ENCODE measurements around the gene MYL11. TPM values are rescaled to one million over a fixed set of nuclear protein-coding genes. Genes with fewer than 3 reads are reported as not detected.

MYL11 gene
- total RNA-seq, 4 donors from 2014 or later: 6.3 TPM; not detected in 3

DNA sequence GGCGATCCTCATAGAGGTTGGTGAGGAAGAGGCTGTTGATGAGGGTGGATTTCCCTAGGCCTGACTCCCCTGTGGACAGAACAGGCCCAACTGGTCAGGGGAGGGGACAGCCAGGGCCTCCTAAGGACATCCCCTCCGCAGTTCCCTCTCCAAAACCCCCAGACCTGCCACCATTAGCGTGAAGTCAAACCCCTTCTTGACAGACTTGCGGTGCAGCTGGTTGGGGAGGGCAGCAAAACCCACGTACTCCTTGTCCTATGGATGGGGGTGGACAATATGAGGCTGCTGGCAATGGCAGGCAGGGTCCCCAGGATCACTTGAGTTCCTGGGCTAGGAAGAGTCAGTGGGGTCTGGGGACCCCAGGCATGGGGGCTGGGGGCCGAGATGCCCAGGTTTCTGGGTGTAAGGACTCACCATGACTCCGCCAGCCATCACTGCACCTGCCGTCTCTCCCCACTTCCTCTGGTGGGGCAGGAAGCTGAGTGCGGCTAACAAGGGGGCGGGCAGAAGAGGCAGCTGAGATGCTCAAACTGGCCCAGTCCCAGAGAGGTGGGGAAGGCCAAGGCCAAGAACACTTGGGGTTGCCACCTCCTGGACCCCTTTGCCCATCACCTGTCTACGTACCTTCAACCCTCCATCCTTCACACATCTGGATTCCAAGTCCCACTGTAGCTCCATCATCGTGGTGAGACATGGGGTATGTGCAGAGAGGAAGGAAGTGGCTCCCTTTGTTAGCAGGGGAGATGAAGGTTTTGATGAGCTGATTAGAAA is 7.7 kb downstream of the MYL11 start, which contains the start of gene SEPTIN1:
TSS of gene SEPTIN1 (minus strand) at position 451 of the 771 bp plus-strand sequence. CDS start at position 432, 19 bp downstream.
- intact Hi-C loops (cut with DNase I; ENCODE audit: low total_unique reads): no loop called here
- Histone ChIP-seq H3K4me1 (peaks cover 4 to 12% (median 8%) of the 10 kb centered on the region in 4 donors), H3K36me3 (no peaks in the 10 kb centered on the region), H3K27ac (peak within 1 kb of the TSS; percentile 29 to 60 (median 51)), H3K27me3 (no peaks in the 10 kb centered on the region), H3K4me3 (peak within 1 kb of the TSS in 1 of 4 donors; percentile 24), H3K9me3 (no peaks in the 10 kb centered on the region)
- DNase-seq: peak; percentile 67
- WGBS, 2 donors (ENCODE audit: low coverage in 1 of 2): 48 to 60% methylated on average over 2 to 12 of the region's 12 CpGs
- in situ Hi-C loops (cut with MboI; ENCODE audit: low pct_ligation_motif_present in 1 of 4, low pct_unique_long_range_greater_than_20kb in 1 of 4, low sequenced_read_pairs in 3 of 4): no loop called here
- TF ChIP-seq EP300 (IDR thresholded peaks at IDR 0.05; ENCODE audit: low read depth) (no peak), POLR2A (IDR thresholded peaks at IDR 0.05) (peak; percentile 7)

DNA sequence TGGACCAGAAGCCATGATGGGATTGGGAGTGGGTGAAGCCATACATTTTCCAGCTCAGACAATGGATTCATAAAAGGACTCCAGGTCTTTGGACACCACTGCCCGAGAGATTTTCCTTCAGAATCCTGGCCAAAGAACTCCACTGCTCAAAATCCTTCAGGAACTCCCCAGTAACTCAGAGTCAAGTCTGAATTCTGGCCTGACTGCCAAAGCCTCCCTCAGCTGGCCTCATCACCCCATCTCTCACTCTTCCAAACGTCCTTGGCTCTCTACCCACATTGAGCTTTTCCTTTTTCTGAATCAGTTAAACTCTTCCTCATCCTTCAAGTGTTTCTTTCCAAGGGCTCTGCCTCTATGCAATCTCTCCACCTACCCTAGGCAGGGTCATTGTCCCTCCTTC is 8.9 kb downstream of the MYL11 start:
- Histone ChIP-seq H3K27ac (peak overlapping the region in 2 of 4 donors; percentile 28 to 47), H3K9me3 (no peaks in the 10 kb centered on the region), H3K36me3 (no peaks in the 10 kb centered on the region), H3K4me1 (peaks cover 4 to 9% (median 6%) of the 10 kb centered on the region in 4 donors), H3K4me3 (no peak overlapping the region), H3K27me3 (no peaks in the 10 kb centered on the region)
- in situ Hi-C loops (cut with MboI; ENCODE audit: low pct_ligation_motif_present in 1 of 4, low pct_unique_long_range_greater_than_20kb in 1 of 4, low sequenced_read_pairs in 3 of 4): no loop called here
- 11 to 46% methylated on average over 1 to 2 of the region's 2 CpGs for WGBS, 2 donors (ENCODE audit: low coverage in 1 of 2)
- intact Hi-C loops (cut with DNase I; ENCODE audit: low total_unique reads): no loop called here
- no peak for DNase-seq
- TF ChIP-seq POLR2A (IDR thresholded peaks at IDR 0.05) (no peak), EP300 (IDR thresholded peaks at IDR 0.05; ENCODE audit: low read depth) (no peak), POLR2AphosphoS5 (IDR thresholded peaks at IDR 0.05) (no peak)
- TF ChIP-seq, protein P1, sequence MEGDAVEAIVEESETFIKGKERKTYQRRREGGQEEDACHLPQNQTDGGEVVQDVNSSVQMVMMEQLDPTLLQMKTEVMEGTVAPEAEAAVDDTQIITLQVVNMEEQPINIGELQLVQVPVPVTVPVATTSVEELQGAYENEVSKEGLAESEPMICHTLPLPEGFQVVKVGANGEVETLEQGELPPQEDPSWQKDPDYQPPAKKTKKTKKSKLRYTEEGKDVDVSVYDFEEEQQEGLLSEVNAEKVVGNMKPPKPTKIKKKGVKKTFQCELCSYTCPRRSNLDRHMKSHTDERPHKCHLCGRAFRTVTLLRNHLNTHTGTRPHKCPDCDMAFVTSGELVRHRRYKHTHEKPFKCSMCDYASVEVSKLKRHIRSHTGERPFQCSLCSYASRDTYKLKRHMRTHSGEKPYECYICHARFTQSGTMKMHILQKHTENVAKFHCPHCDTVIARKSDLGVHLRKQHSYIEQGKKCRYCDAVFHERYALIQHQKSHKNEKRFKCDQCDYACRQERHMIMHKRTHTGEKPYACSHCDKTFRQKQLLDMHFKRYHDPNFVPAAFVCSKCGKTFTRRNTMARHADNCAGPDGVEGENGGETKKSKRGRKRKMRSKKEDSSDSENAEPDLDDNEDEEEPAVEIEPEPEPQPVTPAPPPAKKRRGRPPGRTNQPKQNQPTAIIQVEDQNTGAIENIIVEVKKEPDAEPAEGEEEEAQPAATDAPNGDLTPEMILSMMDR (IDR thresholded peaks at IDR 0.05): no peak

DNA sequence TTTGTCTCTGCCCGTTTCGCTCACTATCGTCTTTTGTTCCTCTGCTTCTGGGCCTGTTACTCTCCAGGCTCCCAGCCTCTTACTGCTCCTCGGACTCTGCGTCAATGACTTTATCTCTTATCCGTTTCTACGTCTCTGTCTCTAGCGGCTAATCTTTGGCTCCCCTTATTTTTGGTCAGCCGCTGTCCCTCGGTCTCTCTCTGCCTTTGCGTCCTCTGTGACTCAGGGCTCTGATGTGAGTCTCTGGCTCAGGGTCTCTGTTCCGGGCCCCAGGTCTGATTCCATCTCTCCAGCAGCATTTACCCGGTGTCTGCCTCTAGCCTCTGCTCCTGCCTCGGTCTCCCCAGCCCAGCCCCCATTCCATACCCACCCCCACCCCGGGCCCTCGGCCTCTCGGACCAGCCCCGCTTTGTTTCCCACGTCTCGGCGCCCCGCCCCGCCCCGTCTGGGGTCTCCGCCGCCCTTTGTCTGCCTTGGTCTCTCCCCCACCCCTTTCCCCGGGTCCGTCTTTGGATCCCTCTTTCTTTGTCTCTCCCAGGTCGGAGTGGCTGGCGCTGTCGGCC is 20.1 kb downstream of the MYL11 start:
- intact Hi-C loops (cut with DNase I; ENCODE audit: low total_unique reads) (no loop called here), in situ Hi-C loops (cut with MboI; ENCODE audit: low pct_ligation_motif_present in 1 of 4, low pct_unique_long_range_greater_than_20kb in 1 of 4, low sequenced_read_pairs in 3 of 4) (no loop called here)
- TF ChIP-seq POLR2A (IDR thresholded peaks at IDR 0.05): no peak
- TF ChIP-seq, protein P1 (IDR thresholded peaks at IDR 0.05): no peak
- TF ChIP-seq EP300 (IDR thresholded peaks at IDR 0.05; ENCODE audit: low read depth): no peak
- no peak for TF ChIP-seq POLR2AphosphoS5 (IDR thresholded peaks at IDR 0.05)
- H3K27ac ChIP-seq: peak overlapping the region; percentile 84 to 86 (median 86)
- 39 to 71% methylated on average over 8 to 18 of the region's 31 CpGs for WGBS, 2 donors (ENCODE audit: low coverage in 1 of 2)
- no peaks in the 10 kb centered on the region for H3K27me3 ChIP-seq
- H3K36me3 ChIP-seq: peaks cover 0 to 6% (median 0%) of the 10 kb centered on the region in 4 donors
- H3K4me1 ChIP-seq: peaks cover 14 to 31% (median 18%) of the 10 kb centered on the region in 4 donors
- peak overlapping the region; percentile 9 to 90 (median 69) for H3K4me3 ChIP-seq
- no peaks in the 10 kb centered on the region for H3K9me3 ChIP-seq
- DNase-seq: no peak

DNA sequence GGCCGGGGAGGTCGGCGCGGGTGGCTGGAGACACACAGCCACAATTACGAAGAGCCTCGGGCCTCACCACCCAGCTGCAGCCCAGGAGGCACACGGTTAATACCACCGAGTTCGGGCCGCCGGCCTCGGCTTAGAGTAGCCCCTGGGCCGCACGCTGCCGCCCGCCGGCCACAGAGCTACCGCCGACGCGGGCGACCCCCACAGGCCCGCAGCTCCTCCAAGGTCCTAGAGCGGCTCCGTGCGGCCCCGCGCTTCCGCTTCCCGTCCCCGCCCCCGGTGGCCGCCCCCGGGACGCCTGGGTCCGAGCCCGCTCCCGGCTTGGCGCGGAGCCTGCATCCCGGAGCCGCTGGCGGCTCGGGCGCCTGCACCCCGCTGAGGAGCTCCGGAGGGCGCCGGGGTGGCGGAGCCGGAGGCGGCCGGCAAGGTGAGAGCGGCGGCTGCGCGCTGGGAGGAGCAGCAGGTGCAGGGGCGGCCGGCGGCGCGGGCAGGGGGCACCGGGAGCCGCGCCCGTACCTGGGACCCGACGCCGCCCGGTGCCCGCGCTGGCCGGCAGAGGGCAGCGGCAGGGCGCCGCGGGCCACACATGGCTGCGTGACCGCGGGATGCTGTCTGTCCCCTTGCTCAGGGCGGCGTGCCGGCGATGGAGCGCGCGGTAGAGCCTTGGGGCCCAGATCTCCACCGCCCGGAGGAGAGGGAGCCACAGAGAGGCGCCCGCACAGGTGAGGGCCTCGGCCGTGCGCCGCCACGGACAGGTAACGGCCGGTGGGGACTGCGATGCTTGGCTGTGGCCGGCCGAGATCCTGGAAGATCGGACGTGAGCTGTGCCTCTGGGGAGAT is 20.8 kb downstream of the MYL11 start, which contains the start of gene ZNF48:
TSS of gene ZNF48 (plus strand) at position 266 of the 837 bp plus-strand sequence. CDS start at position 641, 375 bp downstream.
- 1% methylated on average over 72 of the region's 103 CpGs; no CpG with 5 or more reads in 1 of the 2 donors for WGBS, 2 donors (ENCODE audit: low coverage in 1 of 2)
- Histone ChIP-seq H3K27ac (peak within 1 kb of the TSS; percentile 84 to 86 (median 86)), H3K36me3 (peaks cover 0 to 6% (median 0%) of the 10 kb centered on the region in 4 donors), H3K4me3 (peak within 1 kb of the TSS; percentile 58 to 90 (median 69)), H3K9me3 (no peaks in the 10 kb centered on the region), H3K27me3 (no peaks in the 10 kb centered on the region), H3K4me1 (peaks cover 18 to 38% (median 23%) of the 10 kb centered on the region in 4 donors)
- DNase-seq: peak; percentile 89
- TF ChIP-seq, protein P1 (IDR thresholded peaks at IDR 0.05): peak in 4 of 5 experiments; percentile 24 to 37 (median 32)
- TF ChIP-seq POLR2A (IDR thresholded peaks at IDR 0.05): peak; percentile 12
- TF ChIP-seq POLR2AphosphoS5 (IDR thresholded peaks at IDR 0.05): peak; percentile 18 to 46 (median 39)
- no peak for TF ChIP-seq EP300 (IDR thresholded peaks at IDR 0.05; ENCODE audit: low read depth)
- in situ Hi-C loops (cut with MboI; ENCODE audit: low pct_ligation_motif_present in 1 of 4, low pct_unique_long_range_greater_than_20kb in 1 of 4, low sequenced_read_pairs in 3 of 4) (no loop called here), intact Hi-C loops (cut with DNase I; ENCODE audit: low total_unique reads) (no loop called here)
